Activated T-helper 1 cell treated with anti-CD3 and anti-CD28 coated beads, Interleukin-12 subunit alpha, Interleukin-12 subunit beta, Interleukin-2, Interleukin-4 antibody, amounts not matched to agents 30 ng/mL and 10 ng/mL and 1 ng/mL, durations not matched to agents 14 hours and 24 hours and 36 hours (primary cell): ENCODE data around the gene TMEM95. TPM values are rescaled to one million over a fixed set of nuclear protein-coding genes. Genes with fewer than 3 reads are reported as not detected.
A peak's percentile ranks its signal among the peaks of the same experiment; 100 is the strongest.

Source experiments
- DNase-seq: peaks from one replicate; pipeline ENCODE4 v3.0.0; 2021; ENCODE audit warnings: low spot score
- H3K27ac Mint-ChIP-seq: one replicate; pipeline ENCODE4 v1.8.0; 2021; ENCODE audit warnings: mild to moderate bottlenecking, mixed read lengths
- H3K27me3 Mint-ChIP-seq: one replicate; pipeline ENCODE4 v1.8.0; 2022; ENCODE audit warnings: mild to moderate bottlenecking, moderate library complexity, mixed read lengths; ENCODE audit not compliant: insufficient read depth
- H3K36me3 Mint-ChIP-seq: one replicate; pipeline ENCODE4 v1.8.0; 2021; ENCODE audit warnings: low read depth, mixed read lengths
- H3K4me1 Mint-ChIP-seq: one replicate; pipeline ENCODE4 v1.8.0; 2021; ENCODE audit warnings: low read depth, mixed read lengths
- H3K4me3 Mint-ChIP-seq: one replicate; pipeline ENCODE4 v1.8.0; 2021; ENCODE audit warnings: mild to moderate bottlenecking, moderate library complexity, mixed read lengths
- H3K9me3 Mint-ChIP-seq: one replicate; pipeline ENCODE4 v1.8.0; 2021; ENCODE audit warnings: mixed read lengths
- intact Hi-C: fragments of 100-400 bp; cut with micrococcal nuclease; formaldehyde crosslinking; loops from one replicate; pipeline ENCODE4 v1.15.1; 2024
- total RNA-seq: library from RNA; stranded (reverse); gene quantifications from 2 replicates; pipeline ENCODE4 v1.2.3, GENCODE V29; 2022

Gene TMEM95
- total RNA-seq, 1 donor from 2014 or later: not detected

DNA sequence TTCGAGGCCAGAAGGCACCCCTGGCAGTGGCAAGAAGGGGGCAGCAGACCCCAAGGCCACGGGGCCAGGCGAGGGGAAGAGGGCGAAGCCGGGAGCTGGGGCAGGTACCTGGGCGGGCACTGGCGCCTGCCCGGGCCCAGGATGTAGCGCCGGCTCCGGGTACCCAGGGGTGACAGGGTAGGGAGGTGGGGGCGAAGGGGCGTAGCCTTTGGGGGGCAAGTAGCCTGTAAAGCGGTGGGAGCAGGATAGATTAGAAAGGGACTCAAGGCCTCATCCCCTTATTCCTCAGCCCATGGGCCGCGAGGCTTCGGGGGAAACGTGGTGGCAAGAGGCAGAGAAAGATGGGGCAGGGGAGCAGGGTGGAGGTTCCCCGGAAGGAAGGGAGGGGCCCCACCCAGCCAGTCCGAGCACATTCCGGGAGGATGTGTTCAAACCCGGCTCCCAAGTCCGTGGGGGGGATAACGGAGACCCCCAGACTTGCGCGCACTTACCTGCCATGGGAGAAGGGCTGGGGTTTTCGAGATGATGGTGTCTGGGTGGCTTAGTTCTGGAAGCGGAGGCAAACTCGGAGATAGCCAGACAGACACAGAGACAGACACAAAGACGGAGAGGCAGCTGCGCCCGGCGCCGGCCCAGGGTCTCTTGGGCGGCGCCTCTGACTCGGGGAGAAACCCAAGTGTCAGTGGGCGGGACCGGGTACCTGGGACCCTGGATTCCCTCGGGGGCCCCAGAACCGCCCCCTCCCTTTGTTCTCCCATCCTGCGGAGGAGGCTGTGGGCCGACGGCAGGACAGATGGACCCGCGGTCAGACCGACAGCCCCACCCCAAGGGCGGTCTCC, 38.9 kb downstream of the TMEM95 start:
- Mint-ChIP-seq H3K36me3 (peaks cover 16% of the 10 kb centered on the region), H3K4me3 (peak overlapping the region; percentile 97), H3K27me3 (peaks cover 2% of the 10 kb centered on the region), H3K4me1 (peaks cover 22% of the 10 kb centered on the region), H3K9me3 (no peaks in the 10 kb centered on the region), H3K27ac (peak overlapping the region; percentile 82)
- intact Hi-C loops: loop anchor here (1.0 to 2.0 kb wide), 6 partner anchors 10 to 91 kb away; partner anchors contain the start of genes EIF5A, NEURL4, POLR2A and TMEM256
- peak; percentile 19 for DNase-seq

DNA sequence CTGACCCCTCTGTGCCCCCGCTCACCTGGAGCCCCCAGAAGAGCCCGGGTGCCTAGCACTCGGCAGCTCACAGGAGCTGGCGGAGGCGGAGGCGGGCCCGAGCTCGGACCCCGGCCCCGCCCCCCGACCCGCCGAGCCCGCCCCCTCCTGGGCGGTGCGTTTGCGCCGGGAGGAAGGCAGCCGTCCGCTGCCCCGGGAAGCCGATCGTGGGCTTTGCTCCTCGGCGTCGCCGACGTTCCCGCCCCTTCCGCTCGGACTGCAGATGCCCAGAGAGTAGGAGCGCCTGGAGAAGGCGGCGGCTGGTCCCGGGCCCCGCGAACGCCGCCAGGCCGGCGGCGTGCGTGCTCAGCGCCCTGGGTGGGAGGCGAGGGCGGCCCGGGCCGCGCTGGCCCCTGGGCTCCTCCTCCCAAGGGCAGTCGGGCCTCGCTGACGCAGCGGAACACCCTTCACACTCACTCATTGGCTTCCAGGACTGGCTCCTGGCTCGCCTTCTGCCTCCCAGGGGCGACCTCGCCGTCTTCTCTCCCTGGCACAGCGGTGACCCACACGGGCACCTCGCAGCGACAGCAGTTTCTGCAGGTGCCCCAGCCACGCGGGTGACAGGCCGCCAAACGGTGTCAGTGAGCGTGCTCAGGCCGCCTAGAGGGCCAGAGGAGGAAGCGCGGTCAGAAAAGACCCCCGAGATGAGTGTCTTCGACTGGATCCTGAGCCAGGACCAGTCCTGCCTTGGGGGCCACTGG, 39.7 kb downstream of the TMEM95 start, which contains the start of gene PLSCR3:
Gene PLSCR3, minus strand, starts transcription at position 74 of the 740 bp plus-strand sequence. CDS start 415 bp downstream, outside the sequence.
- Mint-ChIP-seq H3K9me3 (no peaks in the 10 kb centered on the region), H3K27me3 (peaks cover 2% of the 10 kb centered on the region), H3K36me3 (peaks cover 16% of the 10 kb centered on the region), H3K4me1 (peaks cover 22% of the 10 kb centered on the region), H3K4me3 (peak within 1 kb of the TSS; percentile 97), H3K27ac (peak within 1 kb of the TSS; percentile 96)
- intact Hi-C loops: loop anchor here (1.0 to 2.0 kb wide), 6 partner anchors 10 to 90 kb away; partner anchors contain the start of genes EIF5A, NEURL4, POLR2A and TMEM256
- peak; percentile 82 for DNase-seq

DNA sequence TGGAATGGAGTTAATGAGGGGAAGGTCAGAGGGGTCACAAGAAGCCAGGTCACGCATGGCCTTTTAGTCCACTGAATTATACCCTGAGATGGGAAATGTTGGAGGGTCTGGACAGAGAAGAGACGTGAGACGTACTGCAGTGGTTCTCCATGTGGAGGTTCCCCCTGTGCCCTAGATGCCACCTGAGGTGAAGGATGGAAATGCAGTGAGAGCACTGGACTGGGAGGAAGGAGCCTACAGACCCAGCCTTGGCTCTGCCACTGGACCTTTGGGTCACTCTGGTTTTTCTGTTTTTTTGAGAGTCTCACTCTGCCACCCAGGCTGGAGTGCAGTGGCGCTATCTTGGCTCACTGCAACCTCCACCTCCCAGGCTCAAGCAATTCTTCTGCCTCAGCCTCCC, 41.2 kb downstream of the TMEM95 start:
- DNase-seq: no peak
- Mint-ChIP-seq H3K9me3 (no peaks in the 10 kb centered on the region), H3K27ac (no peak overlapping the region), H3K4me3 (peak overlapping the region; percentile 19), H3K36me3 (peaks cover 13% of the 10 kb centered on the region), H3K4me1 (peaks cover 21% of the 10 kb centered on the region), H3K27me3 (peaks cover 2% of the 10 kb centered on the region)
- intact Hi-C loops: no loop called here

DNA sequence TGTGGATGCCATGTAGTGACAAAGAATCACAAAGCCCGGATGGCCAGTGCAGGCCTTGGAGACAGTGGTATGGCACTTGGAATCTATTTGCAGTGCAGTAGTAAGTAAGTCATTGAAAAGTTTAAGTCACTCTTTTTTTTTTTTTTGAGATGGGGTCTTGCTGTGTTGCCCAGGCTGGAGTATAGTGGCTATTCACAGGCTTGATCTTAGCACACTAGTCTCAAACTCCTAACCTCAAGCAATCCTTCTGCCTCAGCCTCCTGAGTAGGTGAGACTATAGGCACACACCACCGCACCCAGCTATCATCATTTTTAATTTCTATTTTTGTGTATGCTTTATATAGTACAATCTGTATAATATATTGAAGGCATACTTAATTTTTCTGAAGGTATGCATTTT, 43.7 kb downstream of the TMEM95 start:
- H3K27me3 Mint-ChIP-seq: peaks cover 2% of the 10 kb centered on the region
- H3K36me3 Mint-ChIP-seq: no peaks in the 10 kb centered on the region
- H3K9me3 Mint-ChIP-seq: no peaks in the 10 kb centered on the region
- no peak overlapping the region for H3K27ac Mint-ChIP-seq
- no peak overlapping the region for H3K4me3 Mint-ChIP-seq
- intact Hi-C loops: no loop called here
- H3K4me1 Mint-ChIP-seq: peaks cover 13% of the 10 kb centered on the region
- no peak for DNase-seq

DNA sequence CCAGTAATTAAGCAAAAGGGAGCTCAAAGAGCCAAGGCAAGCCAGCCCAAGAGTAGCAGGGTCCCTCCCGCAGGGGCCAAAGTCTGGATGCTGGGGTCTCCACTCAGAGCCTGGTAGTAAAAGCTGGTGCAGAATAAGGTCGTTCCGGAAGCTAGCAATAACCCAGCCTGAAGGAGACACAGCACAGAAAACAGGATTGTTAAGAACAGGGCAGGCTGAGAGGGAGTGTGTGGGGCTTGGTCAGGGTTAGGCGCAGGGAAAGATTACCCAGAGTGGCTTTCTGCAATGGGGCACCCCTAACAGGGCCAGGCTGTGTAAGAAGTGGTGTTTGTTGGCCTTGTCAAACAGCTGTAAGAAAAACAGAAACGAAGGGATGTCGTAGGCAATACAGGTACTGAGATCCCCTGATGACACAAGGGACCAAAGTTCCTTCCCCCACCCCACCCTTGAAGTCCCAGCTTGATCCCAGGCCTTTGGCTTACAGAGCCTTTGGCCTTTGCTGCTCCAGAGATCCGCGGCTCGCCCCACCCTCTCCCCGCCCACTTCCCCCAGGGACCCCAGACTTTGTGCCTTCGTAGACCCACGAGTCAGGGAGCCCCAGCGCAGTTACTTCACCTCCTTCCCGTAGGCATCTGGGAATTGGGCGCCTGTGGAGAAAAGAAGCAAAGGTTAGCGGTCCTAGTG, 48.2 kb downstream of the TMEM95 start:
- intact Hi-C loops: loop anchor here (5.0 kb wide), 4 partner anchors 151 to 961 kb away; partner anchors contain the start of genes CNTROB, CTDNEP1, ELP5 and PIMREG
- no peaks in the 10 kb centered on the region for H3K9me3 Mint-ChIP-seq
- H3K4me3 Mint-ChIP-seq: peak overlapping the region; percentile 92
- H3K4me1 Mint-ChIP-seq: peaks cover 13% of the 10 kb centered on the region
- peaks cover 2% of the 10 kb centered on the region for H3K36me3 Mint-ChIP-seq
- H3K27me3 Mint-ChIP-seq: peaks cover 18% of the 10 kb centered on the region
- H3K27ac Mint-ChIP-seq: peak overlapping the region; percentile 81
- no peak for DNase-seq

DNA sequence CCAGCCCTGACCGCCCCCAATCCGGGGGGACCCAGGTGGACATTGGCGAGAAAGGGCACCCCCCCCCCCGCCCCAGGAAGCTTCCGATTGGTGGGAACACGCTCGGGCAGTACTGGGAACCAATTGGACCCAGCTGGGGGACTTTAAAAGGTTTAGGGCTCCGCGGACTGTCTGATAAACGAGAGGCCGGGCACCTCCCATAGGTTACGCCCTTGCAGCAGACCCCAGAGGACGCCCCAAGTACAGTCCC, 48.7 kb downstream of the TMEM95 start:
- peaks cover 18% of the 10 kb centered on the region for H3K27me3 Mint-ChIP-seq
- DNase-seq: no peak
- H3K4me1 Mint-ChIP-seq: peaks cover 13% of the 10 kb centered on the region
- H3K36me3 Mint-ChIP-seq: peaks cover 2% of the 10 kb centered on the region
- intact Hi-C loops: loop anchor here (5.0 kb wide), 4 partner anchors 151 to 961 kb away; partner anchors contain the start of genes CNTROB, CTDNEP1, ELP5 and PIMREG
- no peaks in the 10 kb centered on the region for H3K9me3 Mint-ChIP-seq
- H3K27ac Mint-ChIP-seq: peak overlapping the region; percentile 95
- peak overlapping the region; percentile 92 for H3K4me3 Mint-ChIP-seq

DNA sequence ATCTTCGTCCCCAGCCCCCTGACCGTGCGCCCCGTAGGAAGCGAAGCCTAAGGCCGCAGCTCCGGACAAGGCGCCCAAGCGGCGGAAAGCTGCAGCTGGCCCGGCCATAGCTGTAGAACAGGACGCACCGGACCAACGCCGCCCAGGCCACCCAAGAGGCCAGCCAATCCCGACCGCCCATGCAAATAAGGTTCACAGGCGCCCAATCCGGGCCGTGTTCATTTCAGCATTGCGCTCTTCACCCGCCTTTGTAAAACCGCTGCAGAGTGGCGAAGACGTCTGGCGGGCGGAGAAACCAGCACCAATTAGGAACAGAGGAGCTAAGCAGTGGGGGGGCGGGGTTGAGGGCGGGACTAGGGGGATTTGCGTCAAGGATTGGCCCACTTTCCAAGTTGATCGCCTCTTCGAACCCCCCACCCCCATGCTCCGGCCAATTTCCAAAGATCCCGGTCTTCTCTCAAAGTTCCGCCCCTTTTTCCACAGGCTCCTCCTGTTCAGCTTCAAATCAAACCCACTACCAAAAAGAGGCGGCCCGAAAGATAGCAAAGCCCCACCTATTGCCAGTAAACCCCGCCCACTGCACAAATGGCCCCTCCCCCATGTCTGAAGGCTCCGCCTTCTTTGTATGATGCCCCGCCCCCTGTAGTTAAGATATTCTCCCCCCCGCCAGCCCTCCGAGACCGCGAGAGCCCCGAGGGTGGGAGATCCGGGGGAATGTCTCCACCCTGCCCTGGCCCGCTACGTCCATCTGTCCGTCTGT, 49.2 kb downstream of the TMEM95 start, which contains the start of gene TMEM256:
Gene TMEM256, minus strand, starts transcription at position 121 of the 760 bp plus-strand sequence. Its CDS starts 13 bp downstream, at position 108.
- intact Hi-C loops: loop anchor here (1.0 to 5.0 kb wide), 19 partner anchors 10 to 962 kb away; partner anchors contain the start of genes CNTROB, CTDNEP1, EIF5A and ELP5
- H3K4me1 Mint-ChIP-seq: peaks cover 13% of the 10 kb centered on the region
- H3K36me3 Mint-ChIP-seq: peaks cover 2% of the 10 kb centered on the region
- peak within 1 kb of the TSS; percentile 92 for H3K4me3 Mint-ChIP-seq
- peak within 1 kb of the TSS; percentile 95 for H3K27ac Mint-ChIP-seq
- peak; percentile 94 for DNase-seq
- no peaks in the 10 kb centered on the region for H3K9me3 Mint-ChIP-seq
- H3K27me3 Mint-ChIP-seq: peaks cover 21% of the 10 kb centered on the region

DNA sequence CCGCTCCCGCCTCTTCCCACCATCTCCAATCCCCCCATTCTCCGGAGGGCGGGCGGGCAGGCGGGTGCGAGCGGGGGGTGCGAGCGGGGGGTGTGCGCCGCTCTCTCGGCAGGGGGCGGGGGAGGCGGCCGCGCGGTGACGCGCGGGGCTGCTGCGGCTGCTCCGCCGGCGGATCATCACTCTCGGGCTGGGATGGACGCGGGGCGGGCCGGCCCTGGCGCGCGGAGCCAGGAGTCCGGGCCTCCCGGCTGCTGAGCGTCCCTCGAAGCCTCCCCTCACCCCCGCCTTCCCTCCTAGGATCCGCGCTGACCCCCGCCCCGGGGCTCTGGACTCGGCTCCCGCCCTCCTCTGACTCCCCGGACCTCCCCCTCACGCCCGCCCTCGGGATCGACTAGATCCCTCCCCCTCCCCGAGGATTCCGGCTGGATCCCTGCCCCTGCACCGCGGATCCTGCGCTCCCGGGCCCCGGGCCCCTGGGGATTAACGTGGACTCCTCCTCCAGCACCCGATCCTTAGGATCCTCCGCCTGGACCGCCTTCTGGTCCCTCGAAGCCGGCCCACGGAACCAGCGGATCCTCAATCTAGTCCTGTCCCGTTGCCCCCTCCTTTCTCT, 49.9 kb downstream of the TMEM95 start:
- intact Hi-C loops: loop anchor here (1.0 to 5.0 kb wide), 19 partner anchors 11 to 963 kb away; partner anchors contain the start of genes CNTROB, CTDNEP1, EIF5A and ELP5
- no peaks in the 10 kb centered on the region for H3K9me3 Mint-ChIP-seq
- no peak for DNase-seq
- peak overlapping the region; percentile 92 for H3K4me3 Mint-ChIP-seq
- peaks cover 13% of the 10 kb centered on the region for H3K4me1 Mint-ChIP-seq
- H3K36me3 Mint-ChIP-seq: peaks cover 2% of the 10 kb centered on the region
- peaks cover 22% of the 10 kb centered on the region for H3K27me3 Mint-ChIP-seq
- H3K27ac Mint-ChIP-seq: peak overlapping the region; percentile 95

DNA sequence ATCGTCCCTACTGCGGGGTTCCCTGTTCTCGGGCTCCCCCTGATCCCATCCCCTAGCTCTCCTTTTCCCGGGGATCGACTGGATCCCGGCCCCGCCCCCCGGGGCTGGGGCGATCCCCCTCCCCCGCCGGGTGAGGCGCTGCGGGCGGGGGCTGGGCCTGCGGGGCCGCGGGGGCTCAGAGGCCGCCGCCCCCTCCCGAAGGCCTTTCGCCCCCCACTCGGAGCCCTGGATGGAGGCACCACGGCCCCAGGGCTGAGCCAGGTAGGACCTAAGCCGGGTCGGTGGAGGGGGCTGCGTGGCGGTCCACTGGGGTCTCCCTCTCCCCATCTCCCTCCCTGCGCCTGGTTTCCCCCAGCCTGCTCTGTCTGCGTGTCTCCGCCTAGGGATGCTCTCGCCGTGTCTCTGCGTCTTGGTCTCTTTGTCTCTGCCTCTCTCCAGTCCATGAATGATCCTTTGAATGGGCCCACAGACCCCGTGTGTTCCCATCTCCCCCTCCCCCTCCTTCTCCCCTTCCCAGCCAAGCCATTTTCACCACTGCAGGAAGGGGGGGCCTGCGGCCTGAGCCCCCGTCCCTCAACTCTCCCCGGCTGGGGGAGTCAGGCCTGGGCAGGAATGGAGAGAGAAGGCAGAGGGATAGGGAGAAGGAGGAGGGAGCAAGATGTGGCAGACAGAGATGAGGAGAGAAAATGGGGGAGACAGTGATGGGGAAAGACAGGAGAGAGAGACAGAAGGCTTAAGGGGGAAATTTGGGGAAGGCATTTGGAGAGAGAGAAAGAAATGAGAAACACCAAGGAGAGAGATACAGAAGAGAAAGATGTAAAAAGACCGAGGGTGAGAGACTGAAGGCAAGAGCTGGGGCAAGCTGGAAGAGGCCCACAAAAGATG, 50.6 kb downstream of the TMEM95 start:
- peaks cover 2% of the 10 kb centered on the region for H3K36me3 Mint-ChIP-seq
- intact Hi-C loops: no loop called here
- H3K4me1 Mint-ChIP-seq: peaks cover 13% of the 10 kb centered on the region
- peak overlapping the region; percentile 70 for H3K27ac Mint-ChIP-seq
- peaks cover 26% of the 10 kb centered on the region for H3K27me3 Mint-ChIP-seq
- peak overlapping the region; percentile 77 for H3K4me3 Mint-ChIP-seq
- no peaks in the 10 kb centered on the region for H3K9me3 Mint-ChIP-seq
- no peak for DNase-seq

DNA sequence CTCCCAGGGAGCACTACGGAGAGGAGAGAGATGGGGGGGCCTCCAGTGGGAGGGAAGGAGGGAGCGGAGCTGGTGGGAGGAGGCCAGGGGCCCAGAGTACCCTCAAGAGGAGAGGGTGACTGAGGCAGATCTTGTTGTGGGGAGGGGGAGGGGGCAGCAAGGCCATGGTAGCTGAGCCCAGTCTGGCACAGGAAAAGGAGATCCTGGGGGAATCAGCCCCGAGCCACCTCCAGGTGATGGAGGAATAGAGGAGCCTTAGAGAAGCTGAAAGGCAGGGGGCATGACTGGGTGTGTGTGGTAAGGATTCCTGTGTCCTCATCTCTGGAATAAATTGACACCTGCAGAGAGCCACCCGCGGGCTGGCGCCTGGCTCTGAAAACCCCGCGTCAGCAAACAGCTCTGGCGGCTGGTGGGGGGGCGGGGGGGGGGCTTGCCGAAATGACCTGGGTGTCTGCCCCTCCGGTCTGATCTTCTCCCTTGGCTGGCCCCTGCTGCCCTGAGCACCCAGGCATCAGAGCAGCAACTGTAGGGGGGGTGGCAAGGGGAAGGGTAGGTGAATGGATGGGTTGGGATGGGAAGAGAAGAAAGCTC, 51.4 kb downstream of the TMEM95 start:
- H3K9me3 Mint-ChIP-seq: no peaks in the 10 kb centered on the region
- peak overlapping the region; percentile 4 for H3K27ac Mint-ChIP-seq
- peak overlapping the region; percentile 72 for H3K4me3 Mint-ChIP-seq
- no peak for DNase-seq
- H3K36me3 Mint-ChIP-seq: peaks cover 2% of the 10 kb centered on the region
- peaks cover 26% of the 10 kb centered on the region for H3K27me3 Mint-ChIP-seq
- intact Hi-C loops: no loop called here
- H3K4me1 Mint-ChIP-seq: peaks cover 13% of the 10 kb centered on the region
